GF-D8 (cell line): ENCODE results near the gene SNX27.
"Not testable (repeated sequence)": the region's sequence is repeated elsewhere in the genome, so short reads cannot be mapped to it uniquely, and the experiment has no call there.

ENCODE experiments used
- DNase-seq: peaks from one replicate; lab custom pipeline; 2025; lab: John Stamatoyannopoulos, UW

The SNX27 gene

DNA sequence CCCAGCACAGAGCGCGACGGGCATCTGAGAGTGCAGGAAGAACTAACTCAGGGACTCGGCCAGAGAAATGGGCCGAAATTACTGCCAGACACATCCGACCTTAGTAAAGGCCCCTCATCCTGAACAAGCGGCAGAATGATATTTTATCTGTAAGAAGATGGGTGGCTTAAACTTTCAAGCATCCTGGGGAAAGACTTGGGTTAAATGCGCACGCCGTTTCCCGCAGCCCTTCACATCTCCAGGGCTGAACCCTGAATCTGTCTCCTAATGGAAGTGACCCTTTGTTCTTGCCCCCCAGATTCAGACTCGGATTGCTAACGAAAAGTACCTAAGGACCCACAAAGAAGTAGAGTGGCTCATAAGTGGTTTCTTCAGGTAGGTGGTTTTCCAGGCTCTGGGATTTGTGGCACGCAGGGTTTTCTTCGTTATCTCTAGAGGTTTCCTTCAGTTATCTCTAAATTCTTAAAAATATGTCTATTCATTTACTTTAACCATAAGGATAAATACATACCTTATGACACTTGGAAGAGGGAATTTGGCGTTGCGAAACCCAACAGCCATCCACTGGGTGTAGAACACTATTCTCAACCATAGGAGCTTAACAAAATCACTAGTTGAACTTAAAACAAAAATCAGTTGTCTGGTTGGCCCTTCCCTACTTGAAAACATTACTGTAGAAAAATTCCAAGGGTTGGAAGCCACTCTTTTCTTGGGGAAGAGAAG lies 110.1 kb downstream of the SNX27 start:
- no peak for DNase-seq

DNA sequence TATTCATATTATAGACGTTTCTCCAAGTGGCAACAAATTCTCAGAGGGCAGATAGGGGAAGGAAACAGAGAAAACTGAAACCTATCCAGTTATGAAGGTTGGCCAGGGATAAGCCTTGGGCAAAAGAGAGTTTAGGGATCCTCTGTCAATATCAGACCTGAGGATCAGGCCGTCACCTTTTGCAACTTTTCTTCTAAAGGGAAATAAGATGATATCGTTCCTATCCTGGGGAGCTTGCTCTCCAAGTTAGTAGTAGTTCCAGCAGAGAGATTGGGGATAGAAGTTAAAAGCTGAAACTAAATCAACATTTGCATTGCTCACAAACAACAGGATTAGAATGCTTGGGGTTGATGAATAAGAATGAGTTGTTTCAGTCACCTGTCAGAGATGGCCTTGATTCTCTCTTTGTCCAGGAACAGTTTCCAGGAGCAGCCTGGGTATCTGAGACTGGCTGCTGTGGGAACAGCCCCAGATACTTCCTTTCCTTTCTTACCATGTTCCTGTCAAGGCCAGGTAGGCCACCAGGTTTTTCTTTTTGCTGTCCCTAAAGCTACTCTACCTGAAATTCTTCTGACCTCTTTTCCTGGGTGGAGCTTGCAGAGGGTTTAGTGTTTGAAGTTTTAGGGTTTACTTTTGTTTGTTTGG lies 112.0 kb downstream of the SNX27 start:
- no peak for DNase-seq

DNA sequence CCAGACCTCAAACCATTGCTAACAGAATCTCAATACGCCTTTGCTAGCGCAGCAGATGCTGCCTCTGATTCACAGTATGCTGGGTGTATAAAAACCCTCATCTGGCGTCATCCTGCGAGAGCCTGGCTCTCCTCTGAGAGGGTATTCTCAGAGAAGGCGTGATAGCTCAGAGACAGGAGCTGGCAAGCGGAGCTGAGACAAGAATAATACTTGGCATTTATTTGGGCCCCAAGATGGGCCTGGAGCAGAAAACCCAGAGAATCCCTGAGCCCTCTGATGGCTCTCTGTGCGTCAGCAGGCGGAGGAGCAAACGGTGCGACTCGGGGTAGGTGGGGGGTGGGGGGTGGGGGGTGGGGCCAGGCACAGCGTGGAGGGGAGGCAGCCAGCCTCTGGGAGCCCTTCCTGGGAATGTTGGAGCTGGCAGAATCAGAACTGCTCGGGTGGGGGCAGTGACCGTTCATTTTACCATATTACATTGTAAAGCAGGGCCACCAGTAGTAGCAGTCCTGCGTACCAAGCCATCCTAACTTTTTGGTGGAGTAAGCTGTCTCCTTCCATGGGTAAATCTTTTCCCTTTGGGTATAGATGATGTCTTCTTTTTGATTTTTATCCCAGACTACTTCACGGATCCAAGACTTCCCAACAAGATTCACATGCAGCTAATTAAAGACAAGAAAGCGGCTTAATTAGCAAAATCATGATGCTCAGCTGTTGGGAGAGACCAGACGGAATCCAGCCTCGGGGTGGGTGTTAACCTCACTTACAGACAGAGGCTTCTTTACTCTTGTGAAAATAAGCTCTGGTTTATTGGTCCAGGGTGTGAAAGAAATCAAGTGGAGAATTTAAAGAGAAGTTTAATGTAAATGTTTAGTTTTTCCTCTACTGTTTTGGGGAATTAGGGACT lies 116.6 kb downstream of the SNX27 start:
- no peak for DNase-seq

DNA sequence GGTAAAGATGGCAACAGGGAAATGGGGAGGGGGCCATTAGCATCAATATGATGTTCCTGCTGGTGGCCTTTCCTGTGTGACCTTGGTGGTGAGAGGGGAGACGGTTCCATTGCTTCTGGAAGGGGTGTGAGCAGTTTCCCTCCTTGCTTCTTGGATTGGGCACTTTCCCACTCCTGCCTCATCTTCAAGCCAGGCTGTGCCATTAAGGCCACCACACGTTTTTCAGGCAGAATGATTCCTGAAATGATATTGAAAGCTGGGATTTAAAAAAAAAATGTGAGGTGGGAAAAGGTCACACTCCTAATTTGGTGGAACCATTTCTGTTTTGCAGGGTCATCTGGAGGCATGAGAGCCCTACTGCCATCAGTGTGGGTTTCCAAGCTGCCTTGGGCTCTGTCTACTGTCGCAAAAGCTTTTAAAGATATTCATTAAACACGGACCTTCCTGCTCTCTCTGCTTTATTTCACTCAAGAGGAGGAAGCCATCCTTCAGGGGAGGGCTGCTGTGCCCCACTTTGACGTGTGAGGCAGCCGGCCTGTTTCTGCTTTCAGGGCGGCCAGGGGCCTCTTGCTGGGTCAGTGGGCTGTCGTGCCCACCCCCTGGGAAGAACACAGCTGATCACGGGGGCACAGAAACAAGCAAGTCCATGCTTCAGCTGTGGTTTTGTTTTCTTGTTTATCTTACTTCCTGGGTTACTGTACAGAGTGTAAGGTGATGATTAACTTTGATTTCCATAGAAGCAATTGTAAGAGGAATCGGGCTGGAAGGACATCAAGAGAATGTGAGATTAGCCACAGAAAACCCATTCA lies 117.5 kb downstream of the SNX27 start:
- DNase-seq = no peak

DNA sequence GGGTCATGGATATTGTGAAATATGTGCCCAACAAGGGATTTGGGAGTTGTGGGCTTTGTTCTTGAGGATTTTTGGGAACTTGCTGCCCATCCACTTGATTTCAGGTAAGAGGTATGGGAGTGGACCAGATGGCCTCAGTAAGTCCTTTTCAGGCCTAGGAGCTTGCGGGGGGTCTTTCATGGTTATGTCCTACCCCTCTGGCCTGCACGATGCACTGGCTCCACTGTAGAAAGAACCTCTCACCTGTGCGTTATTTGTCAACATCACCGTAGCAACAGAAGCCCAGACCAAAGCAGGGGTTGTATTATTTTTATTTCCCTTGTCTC lies 118.1 kb downstream of the SNX27 start:
- DNase-seq = no peak

DNA sequence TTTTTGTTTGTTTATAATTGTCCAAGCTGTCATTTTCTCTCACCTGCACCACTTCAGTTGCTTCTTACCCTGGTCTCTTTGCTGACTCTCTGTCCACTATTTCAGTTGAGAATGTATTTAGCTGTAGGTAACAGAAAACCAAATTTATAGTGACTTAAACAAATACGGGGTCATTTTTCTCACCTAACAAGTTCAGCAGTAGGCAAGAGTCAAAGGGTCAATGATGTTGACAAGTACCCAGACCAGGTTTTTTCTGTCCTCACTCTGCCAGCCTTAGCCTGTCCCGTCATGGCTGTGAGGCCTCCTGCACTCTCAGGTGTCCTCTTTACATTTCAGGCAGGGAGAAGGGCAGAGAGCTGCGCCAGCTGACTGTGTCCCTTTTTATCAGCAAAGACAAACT lies 121.3 kb downstream of the SNX27 start:
- DNase-seq = no peak

DNA sequence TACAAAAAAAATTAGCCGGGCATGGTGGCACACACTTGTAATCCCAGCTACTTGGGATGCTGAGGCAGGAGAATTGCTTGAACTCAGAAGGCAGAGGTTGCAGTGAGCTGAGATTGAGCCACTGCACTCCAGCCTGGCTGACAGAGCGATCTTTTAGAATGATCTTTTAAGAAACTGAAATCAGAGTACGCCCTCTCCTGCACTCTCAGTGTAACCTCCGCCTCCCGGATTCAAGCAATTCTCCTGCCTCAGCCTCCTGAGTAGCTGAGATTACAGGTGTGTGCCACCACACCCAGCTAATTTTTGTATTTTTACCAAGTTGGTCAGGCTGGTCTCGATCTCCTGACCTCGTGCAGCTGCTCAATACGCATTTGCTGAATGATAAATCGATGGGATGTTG lies 122.1 kb downstream of the SNX27 start:
- DNase-seq = not testable (repeated sequence)

DNA sequence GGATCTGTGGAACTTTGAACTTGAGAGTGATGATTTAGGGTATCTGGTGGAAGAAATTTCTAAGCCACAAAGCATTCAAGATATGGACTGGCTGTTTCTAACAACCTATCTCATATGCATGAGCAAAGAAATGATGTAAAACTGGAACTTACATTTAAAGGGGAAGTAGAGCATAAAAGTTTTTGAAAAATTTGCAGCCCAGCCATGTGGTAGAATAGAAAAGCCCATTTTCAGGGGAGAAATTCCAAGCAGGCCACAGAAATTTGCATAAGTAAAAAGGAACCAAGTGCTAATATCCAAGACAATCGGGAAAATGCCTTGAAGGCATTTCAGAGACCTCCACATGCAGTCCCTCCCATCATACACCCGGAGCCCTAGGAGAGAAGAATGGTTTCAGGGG lies 125.2 kb downstream of the SNX27 start:
- DNase-seq = no peak

DNA sequence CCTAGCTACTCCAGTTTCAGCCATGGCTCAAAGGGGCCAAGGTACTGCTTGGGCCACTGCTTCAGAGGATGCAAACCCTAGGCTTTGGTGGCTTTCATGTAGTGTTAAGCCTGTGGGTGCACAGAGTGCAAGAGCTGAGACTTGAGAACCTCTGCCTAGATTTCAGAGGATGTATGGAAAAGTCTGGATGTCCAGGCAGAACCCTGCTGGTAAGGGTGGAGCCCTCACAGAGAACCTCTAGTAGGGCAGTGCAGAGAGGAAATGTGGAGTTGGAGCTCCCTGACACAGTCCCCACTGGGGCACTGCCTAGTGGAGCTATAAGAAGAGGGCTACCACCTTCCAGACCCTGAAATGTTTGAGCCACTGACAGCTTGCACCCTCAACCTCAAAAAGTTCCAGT lies 125.6 kb downstream of the SNX27 start:
- no peak for DNase-seq

DNA sequence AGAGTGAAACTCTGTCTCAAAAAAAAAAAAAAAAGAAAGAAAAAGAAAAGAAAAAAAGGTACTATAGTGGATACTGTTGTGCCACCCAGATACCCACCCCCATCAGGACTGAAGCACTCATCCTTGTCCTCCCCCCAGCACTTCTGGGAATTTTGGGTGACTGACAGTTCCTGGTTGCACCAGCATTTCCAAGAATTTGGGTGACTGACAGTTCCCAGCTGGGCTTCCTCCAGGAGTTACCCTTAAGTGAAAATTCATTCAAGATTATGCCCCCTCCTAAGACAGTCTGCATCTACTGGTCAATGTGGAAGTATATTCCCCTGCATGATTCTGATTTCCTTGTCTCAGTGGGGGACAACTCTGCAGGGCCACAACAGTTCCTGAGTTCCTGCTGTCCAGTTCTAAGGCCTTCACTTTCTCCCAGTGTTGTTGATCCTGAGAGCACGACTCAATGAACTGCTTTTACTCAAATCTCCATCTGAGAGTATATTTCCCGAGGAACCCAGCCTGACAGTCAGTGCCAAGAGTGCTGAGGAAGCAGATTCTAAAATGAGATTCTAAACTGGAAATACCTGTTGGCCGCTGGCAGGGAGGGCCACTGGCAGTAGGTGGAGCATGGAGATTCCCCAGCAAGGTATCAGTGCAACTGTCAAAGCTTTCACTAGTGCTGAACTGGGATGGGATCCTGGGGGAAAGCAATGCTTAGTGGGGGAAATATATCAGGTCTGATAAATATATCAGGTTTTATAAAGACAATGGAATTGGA lies 127.9 kb downstream of the SNX27 start:
- peak; percentile 31 for DNase-seq

DNA sequence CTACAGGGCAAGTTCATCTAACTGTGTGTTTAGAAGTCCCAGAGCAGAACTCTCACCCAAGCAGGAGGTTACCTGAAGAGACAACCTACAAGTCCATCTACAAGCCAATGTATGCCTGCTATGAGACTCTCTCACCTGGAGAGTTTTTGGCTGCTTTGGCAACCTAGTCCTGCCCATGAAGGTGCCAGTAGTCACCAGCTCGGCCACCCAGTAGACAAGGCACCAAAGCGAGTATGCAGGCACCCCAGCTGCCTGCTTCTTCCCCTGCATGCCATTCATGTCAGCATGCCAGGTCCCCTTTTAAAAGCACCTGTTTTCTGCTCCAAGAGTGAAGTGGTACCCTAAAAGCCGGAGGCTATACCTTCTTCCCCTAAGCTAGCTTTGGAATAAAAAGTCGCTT lies 129.7 kb downstream of the SNX27 start:
- DNase-seq = no peak
